Neural cell (in vitro differentiated cells): ENCODE results near the gene CDC5L.

ENCODE experiments used
- CTCF ChIP-seq: fragments of 450-650 bp; IDR thresholded peaks from 2 replicates; pipeline ENCODE4 v1.5.1; 2014; ENCODE audit warnings: antibody characterized with exemption, mild to moderate bottlenecking, moderate library complexity; ENCODE audit not compliant: poor library complexity, severe bottlenecking
- EZH2 ChIP-seq: fragments of 200-600, 300-800 bp; shearing (Covaris generic), sonication (generic); IDR thresholded peaks from 2 replicates; pipeline ENCODE4 v1.6.1; 2014; ENCODE audit warnings: antibody characterized with exemption, low read length, borderline replicate concordance, mild to moderate bottlenecking; ENCODE audit not compliant: insufficient read depth, poor library complexity, severe bottlenecking
- MXI1 ChIP-seq: fragments of 450-650 bp; conservative IDR thresholded peaks from 2 replicates; pipeline ENCODE4 v1.6.1; 2014; ENCODE audit warnings: antibody characterized with exemption, mild to moderate bottlenecking; ENCODE audit not compliant: poor library complexity, severe bottlenecking
- RAD21 ChIP-seq: fragments of 450-650 bp; conservative IDR thresholded peaks from 2 replicates; pipeline ENCODE4 v1.6.1; 2014; ENCODE audit warnings: antibody characterized with exemption, mild to moderate bottlenecking, moderate library complexity
- TAF1 ChIP-seq: IDR thresholded peaks from 2 replicates; pipeline ENCODE4 v1.6.1; 2012; ENCODE audit warnings: low read depth

GRCh38 chr6:44432227-44432626 lies 44.7 kb downstream of the CDC5L start:
- TF ChIP-seq EZH2 = no peak
- no peak for TF ChIP-seq CTCF
- no peak for TF ChIP-seq TAF1
- no peak for TF ChIP-seq MXI1
- TF ChIP-seq RAD21 = no peak
